ENCODE data around the gene XYLB. TPM values are rescaled to one million over a fixed set of nuclear protein-coding genes. Genes with fewer than 3 reads are reported as not detected.
"Not testable (repeated sequence)": the region's sequence is repeated elsewhere in the genome, so short reads cannot be mapped to it uniquely, and the experiment has no call there.

XYLB gene
- total RNA-seq, 2 donors from 2014 or later = 7.8 to 49.8 TPM

- 60 to 65% methylated on average over 4 of the region's 4 CpGs for WGBS, 2 donors
- ATAC-seq = no peak
- no peak for DNase-seq
- no peak overlapping the region for H3K4me3 ChIP-seq
- H3K4me1 ChIP-seq = no peaks in the 10 kb centered on the region
- no peaks in the 10 kb centered on the region for H3K27me3 ChIP-seq
- H3K27ac ChIP-seq = no peak overlapping the region
- TF ChIP-seq POLR2A (IDR thresholded peaks at IDR 0.05) = no peak
- no peak for TF ChIP-seq CTCF (IDR thresholded peaks at IDR 0.05)
- intact Hi-C loops (cut with DNase I) = no loop called here
- H3K36me3 ChIP-seq (replicated peaks in 1 of 2; ENCODE audit: insufficient read depth in 1 of 2, low read depth in 2 of 2) = peaks cover 0 to 4% of the 10 kb centered on the region in 2 donors
- H3K9me3 ChIP-seq = no peaks in the 10 kb centered on the region
Observed at GRCh38 chr3:38401246-38401962, 54.8 kb downstream of the XYLB start.

- Histone ChIP-seq H3K27ac (no peak overlapping the region), H3K36me3 (replicated peaks in 1 of 2; ENCODE audit: insufficient read depth in 1 of 2, low read depth in 2 of 2) (peaks cover 0 to 4% of the 10 kb centered on the region in 2 donors), H3K9me3 (no peaks in the 10 kb centered on the region), H3K27me3 (no peaks in the 10 kb centered on the region), H3K4me3 (no peak overlapping the region), H3K4me1 (no peaks in the 10 kb centered on the region)
- TF ChIP-seq CTCF (IDR thresholded peaks at IDR 0.05) = no peak
- TF ChIP-seq POLR2A (IDR thresholded peaks at IDR 0.05) = no peak
- ATAC-seq = no peak
- intact Hi-C loops (cut with DNase I) = no loop called here
- 73 to 87% methylated on average over 4 to 5 of the region's 5 CpGs for WGBS, 2 donors
- DNase-seq = peak in 2 of 4 donors; percentile 10 to 29
Observed at GRCh38 chr3:38404286-38404685, 57.7 kb downstream of the XYLB start.

GRCh38 chr3:38411591-38411990 is 65.0 kb downstream of the XYLB start:
- ATAC-seq (no peak), DNase-seq (no peak)
- Histone ChIP-seq H3K27ac (no peak overlapping the region), H3K4me1 (no peaks in the 10 kb centered on the region), H3K9me3 (no peaks in the 10 kb centered on the region), H3K4me3 (no peak overlapping the region), H3K27me3 (no peaks in the 10 kb centered on the region), H3K36me3 (replicated peaks in 1 of 2; ENCODE audit: insufficient read depth in 1 of 2, low read depth in 2 of 2) (no peaks in the 10 kb centered on the region)
- intact Hi-C loops (cut with DNase I) = no loop called here
- TF ChIP-seq POLR2A (IDR thresholded peaks at IDR 0.05) (no peak), CTCF (IDR thresholded peaks at IDR 0.05) (no peak)
- WGBS, 2 donors = 58 to 75% methylated on average over 1 of the region's 1 CpG

- DNase-seq; ATAC-seq; H3K27me3 ChIP-seq; H3K36me3 ChIP-seq (replicated peaks in 1 of 2; ENCODE audit: insufficient read depth in 1 of 2, low read depth in 2 of 2); H3K9me3 ChIP-seq; H3K4me3 ChIP-seq; intact Hi-C loops (cut with DNase I); H3K27ac ChIP-seq; H3K4me1 ChIP-seq: not testable (repeated sequence)
- WGBS, 2 donors = 43 to 85% methylated on average over 5 of the region's 5 CpGs
Observed at GRCh38 chr3:38420758-38421157, 74.2 kb downstream of the XYLB start.

- DNase-seq (no peak), ATAC-seq (no peak)
- Histone ChIP-seq H3K36me3 (replicated peaks in 1 of 2; ENCODE audit: insufficient read depth in 1 of 2, low read depth in 2 of 2) (no peaks in the 10 kb centered on the region), H3K27ac (no peak overlapping the region), H3K27me3 (no peaks in the 10 kb centered on the region), H3K4me1 (peaks cover 10% of the 10 kb centered on the region), H3K9me3 (no peaks in the 10 kb centered on the region), H3K4me3 (no peak overlapping the region)
- intact Hi-C loops (cut with DNase I) = no loop called here
- WGBS, 2 donors = 88 to 91% methylated on average over 7 of the region's 7 CpGs
- TF ChIP-seq CTCF (IDR thresholded peaks at IDR 0.05) (no peak), POLR2A (IDR thresholded peaks at IDR 0.05) (no peak)
Observed at GRCh38 chr3:38421679-38422336, 75.2 kb downstream of the XYLB start.

- H3K36me3 ChIP-seq (replicated peaks in 1 of 2; ENCODE audit: insufficient read depth in 1 of 2, low read depth in 2 of 2); DNase-seq; H3K9me3 ChIP-seq; H3K4me3 ChIP-seq; H3K27me3 ChIP-seq; H3K27ac ChIP-seq; intact Hi-C loops (cut with DNase I); ATAC-seq: not testable (repeated sequence)
- 48 to 53% methylated on average over 6 of the region's 6 CpGs for WGBS, 2 donors
- H3K4me1 ChIP-seq = peaks cover 13% of the 10 kb centered on the region
Observed at GRCh38 chr3:38426798-38427426, 80.3 kb downstream of the XYLB start.

- H3K27ac ChIP-seq; intact Hi-C loops (cut with DNase I); DNase-seq; H3K36me3 ChIP-seq (replicated peaks in 1 of 2; ENCODE audit: insufficient read depth in 1 of 2, low read depth in 2 of 2); H3K4me1 ChIP-seq; H3K27me3 ChIP-seq; ATAC-seq; H3K4me3 ChIP-seq: not testable (repeated sequence)
- WGBS, 2 donors = 97 to 99% methylated on average over 4 to 5 of the region's 5 CpGs
- peaks cover 0 to 16% (median 0%) of the 10 kb centered on the region in 3 donors for H3K9me3 ChIP-seq
Observed at GRCh38 chr3:38432871-38433658, 86.5 kb downstream of the XYLB start.
